ENCODE results near the gene UBE3B.

- TF ChIP-seq CTCF (conservative IDR thresholded peaks at IDR 0.05; ENCODE audit: low read depth, low read length) (no peak), EZH2 (IDR thresholded peaks at IDR 0.05; ENCODE audit: low read length, unreplicated experiment) (no peak), EZH2phosphoT487 (IDR thresholded peaks at IDR 0.05; ENCODE audit: borderline replicate concordance, low read length) (no peak)
These were observed 4.4 kb downstream of the UBE3B start for GRCh38 chr12:109481863-109482262.

Data from PC-3 (cell line).